Gastroesophageal sphincter (tissue), 4 donors: ENCODE measurements around the gene PRKAG2. TPM values are rescaled to one million over a fixed set of nuclear protein-coding genes. Genes with fewer than 3 reads are reported as not detected.
"Not testable (repeated sequence)": the region's sequence is repeated elsewhere in the genome, so short reads cannot be mapped to it uniquely, and the experiment has no call there.

Experiments used
- ATAC-seq: fragments of 150-250 bp; one replicate; pipeline ENCODE4 v1.9.1; 2016; ENCODE audit warnings: mild to moderate bottlenecking, moderate library complexity
- H3K27ac ChIP-seq, 4 donors: fragments of 200-600 bp; sonication (generic) in 3 of 4; 1 replicate in 3 of 4; 2 replicates in 1 of 4; pipeline ENCODE4 v1.5.1; 2016 to 2019
- H3K27me3 ChIP-seq: fragments of 200-600 bp; sonication (generic); one replicate; pipeline ENCODE4 v1.5.1; 2019
- H3K36me3 ChIP-seq, 2 donors: fragments of 200-600 bp; sonication (generic); one replicate each; pipeline ENCODE4 v1.5.1; 2019; ENCODE audit warnings: control low read depth in 1 of 2
- H3K4me1 ChIP-seq, 3 donors: fragments of 200-600 bp; sonication (generic); 1 replicate in 2 of 3; 2 replicates in 1 of 3; pipeline ENCODE4 v1.5.1; 2016 to 2019; ENCODE audit warnings: control low read depth in 2 of 3
- H3K4me3 ChIP-seq, 2 donors: fragments of 200-600 bp; sonication (generic); one replicate each; pipeline ENCODE4 v1.5.1; 2019; ENCODE audit warnings: mild to moderate bottlenecking in 1 of 2, moderate library complexity in 1 of 2
- H3K9me3 ChIP-seq, 3 donors: fragments of 200-600 bp; sonication (generic); one replicate each; pipeline ENCODE4 v1.5.1; 2017 to 2019; ENCODE audit warnings: control low read depth in 2 of 3
- CTCF ChIP-seq, 4 experiments: fragments of 200-600 bp in 2 of 4; fragments of 450-650 bp in 2 of 4; sonication (generic) in 1 of 4; IDR thresholded peaks; one replicate each; pipeline ENCODE4 v1.5.1; 2017 to 2019; ENCODE audit warnings: antibody characterized with exemption in 4 of 4, mild to moderate bottlenecking in 2 of 4, moderate library complexity in 2 of 4
- EP300 ChIP-seq: sonication (generic); formaldehyde crosslinking; IDR thresholded peaks from one replicate; pipeline ENCODE4 v1.6.1; 2017; ENCODE audit warnings: antibody characterized with exemption, mild to moderate bottlenecking
- POLR2A ChIP-seq, 2 donors: fragments of 450-650 bp; IDR thresholded peaks; one replicate each; pipeline ENCODE4 v1.6.1; 2017; ENCODE audit warnings: antibody characterized with exemption in 2 of 2, mild to moderate bottlenecking in 2 of 2, moderate library complexity in 1 of 2
- POLR2AphosphoS5 ChIP-seq: sonication (generic); formaldehyde crosslinking; IDR thresholded peaks from one replicate; pipeline ENCODE4 v1.6.1; 2017; ENCODE audit warnings: antibody characterized with exemption
- WGBS, 2 donors: methylation state at CpG; one replicate each; pipeline ENCODE4 v1.1.5; 2018; ENCODE audit warnings: low coverage in 1 of 2; 5-methylcytosine and 5-hydroxymethylcytosine counted together
- total RNA-seq, 4 donors: library from RNA; depleted of rRNA; stranded (reverse); fragments of >200 nt; gene quantifications; one replicate each; pipeline ENCODE4 v1.1.0, GENCODE V29; 2016

Gene PRKAG2
- total RNA-seq, 4 donors from 2014 or later: 48.9 to 89.0 (median 75.7) TPM

GRCh38 chr7:151518947-151519764, 357.8 kb downstream of the PRKAG2 start:
- Histone ChIP-seq H3K27ac (peak overlapping the region; percentile 92 to 100 (median 100)), H3K4me3 (peak overlapping the region; percentile 73 to 98), H3K4me1 (peaks cover 0 to 51% (median 7%) of the 10 kb centered on the region in 3 donors)
- TF ChIP-seq POLR2A (IDR thresholded peaks at IDR 0.05) (peak; percentile 73 to 85), POLR2AphosphoS5 (peak; percentile 18), CTCF (IDR thresholded peaks at IDR 0.05) (peak in 3 of 4 experiments; percentile 17 to 35 (median 29))
- H3K36me3 ChIP-seq, H3K9me3 ChIP-seq, H3K27me3 ChIP-seq: not testable (repeated sequence)
- WGBS, 2 donors: 0% methylated on average over 1 of the region's 118 CpGs; no CpG with 5 or more reads in 1 of the 2 donors
- peak; percentile 77 for ATAC-seq

GRCh38 chr7:151518105-151518946, 358.6 kb downstream of the PRKAG2 start:
- H3K36me3 ChIP-seq: no peaks in the 10 kb centered on the region
- WGBS, 2 donors: 1 to 2% methylated on average over 12 to 29 of the region's 36 CpGs
- no peaks in the 10 kb centered on the region for H3K9me3 ChIP-seq
- peak overlapping the region; percentile 73 to 98 for H3K4me3 ChIP-seq
- no peaks in the 10 kb centered on the region for H3K27me3 ChIP-seq
- TF ChIP-seq CTCF (IDR thresholded peaks at IDR 0.05) (peak in 2 of 4 experiments; percentile 24 to 32), POLR2AphosphoS5 (peak; percentile 43), EP300 (no peak)
- ATAC-seq: no peak
- H3K27ac ChIP-seq: peak overlapping the region; percentile 92 to 100 (median 100)
- H3K4me1 ChIP-seq: peaks cover 0 to 59% (median 10%) of the 10 kb centered on the region in 3 donors

- Histone ChIP-seq H3K9me3 (no peaks in the 10 kb centered on the region), H3K36me3 (no peaks in the 10 kb centered on the region), H3K27me3 (no peaks in the 10 kb centered on the region), H3K27ac (peak overlapping the region; percentile 92 to 100 (median 100)), H3K4me3 (peak overlapping the region; percentile 73 to 98), H3K4me1 (peaks cover 6 to 66% (median 16%) of the 10 kb centered on the region in 3 donors)
- WGBS, 2 donors: 45 to 47% methylated on average over 7 of the region's 7 CpGs
- no peak for TF ChIP-seq POLR2AphosphoS5
- ATAC-seq: no peak
Measured at GRCh38 chr7:151517601-151518104, 359.3 kb downstream of the PRKAG2 start.

GRCh38 chr7:151515276-151515565, 361.7 kb downstream of the PRKAG2 start:
- H3K9me3 ChIP-seq: no peaks in the 10 kb centered on the region
- peak overlapping the region in 3 of 4 donors; percentile 100 for H3K27ac ChIP-seq
- no peaks in the 10 kb centered on the region for H3K27me3 ChIP-seq
- H3K36me3 ChIP-seq: no peaks in the 10 kb centered on the region
- peaks cover 8 to 81% (median 22%) of the 10 kb centered on the region in 3 donors for H3K4me1 ChIP-seq
- ATAC-seq: no peak
- TF ChIP-seq POLR2AphosphoS5 (no peak), POLR2A (IDR thresholded peaks at IDR 0.05) (no peak), CTCF (IDR thresholded peaks at IDR 0.05) (no peak), EP300 (no peak)
- H3K4me3 ChIP-seq: no peak overlapping the region

GRCh38 chr7:151514461-151515275, 362.2 kb downstream of the PRKAG2 start:
- no peaks in the 10 kb centered on the region for H3K36me3 ChIP-seq
- ATAC-seq: no peak
- no peak overlapping the region for H3K4me3 ChIP-seq
- TF ChIP-seq POLR2AphosphoS5: no peak
- TF ChIP-seq EP300: no peak
- no peak for TF ChIP-seq CTCF (IDR thresholded peaks at IDR 0.05)
- TF ChIP-seq POLR2A (IDR thresholded peaks at IDR 0.05): no peak
- 57 to 81% methylated on average over 4 to 6 of the region's 6 CpGs for WGBS, 2 donors
- peak overlapping the region; percentile 5 to 100 (median 100) for H3K27ac ChIP-seq
- no peaks in the 10 kb centered on the region for H3K27me3 ChIP-seq
- H3K9me3 ChIP-seq: no peaks in the 10 kb centered on the region
- H3K4me1 ChIP-seq: peaks cover 9 to 84% (median 25%) of the 10 kb centered on the region in 3 donors
